Left ventricle myocardium inferior (tissue), 1 donor: ENCODE data around the gene PNKP. TPM values are rescaled to one million over a fixed set of nuclear protein-coding genes. Genes with fewer than 3 reads are reported as not detected.

Experiments used
- DNase-seq: peaks from one replicate; pipeline ENCODE4 v3.0.0-alpha.2; 2020
- H3K27ac ChIP-seq: fragments of 200-600 bp; replicated peaks from 2 replicates; pipeline ENCODE4 v1.8.0; 2021
- H3K27me3 ChIP-seq: fragments of 200-600 bp; 2 replicates; pipeline ENCODE4 v1.8.0; 2021; ENCODE audit warnings: low read depth
- H3K36me3 ChIP-seq: fragments of 200-600 bp; 2 replicates; pipeline ENCODE4 v1.8.0; 2021
- H3K4me1 ChIP-seq: fragments of 200-600 bp; 2 replicates; pipeline ENCODE4 v1.8.0; 2021
- H3K4me3 ChIP-seq: fragments of 200-600 bp; 2 replicates; pipeline ENCODE4 v1.8.0; 2021; ENCODE audit warnings: mild to moderate bottlenecking, moderate library complexity
- H3K9me3 ChIP-seq: fragments of 200-600 bp; replicated peaks from 2 replicates; pipeline ENCODE4 v1.8.0; 2021
- CTCF ChIP-seq: fragments of 200-600 bp; IDR thresholded peaks from 2 replicates; pipeline ENCODE4 v1.8.0; 2021; ENCODE audit warnings: antibody characterized with exemption, mild to moderate bottlenecking, borderline replicate concordance
- intact Hi-C: fragments of 100-400 bp; cut with micrococcal nuclease; formaldehyde crosslinking; loops from one replicate; pipeline ENCODE4 v1.11.0; 2022
- total RNA-seq: library from RNA; stranded (reverse); fragmentation: NEBNext Ultra II Directional; extraction: Animal tissue kit (Norgen Biotek cat#: 25700); gene quantifications from one replicate; pipeline ENCODE4 v1.2.1, GENCODE V29; 2021
- donor health status: DM: no; HTN: yes; CAD: no; lungs with severe emphysema.

Gene PNKP
- total RNA-seq, 1 donor from 2014 or later: 45.1 TPM

DNA sequence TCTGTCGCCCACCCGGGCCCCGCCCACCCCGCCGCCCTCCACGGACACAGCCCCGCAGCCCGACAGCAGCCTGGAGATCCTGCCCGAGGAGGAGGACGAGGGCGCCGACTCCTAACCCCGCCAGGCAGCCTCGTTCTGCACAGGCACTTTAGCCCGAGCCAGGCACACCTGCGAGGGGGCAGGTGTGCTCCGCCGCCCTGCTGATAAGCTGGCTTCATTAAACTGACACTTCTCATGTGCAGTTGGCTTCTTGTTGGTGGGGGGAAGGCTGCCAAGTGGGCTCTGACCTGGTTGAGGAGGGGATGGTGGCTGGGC, 21.1 kb upstream of the PNKP start:
- TF ChIP-seq CTCF: no peak
- H3K9me3 ChIP-seq: no peaks in the 10 kb centered on the region
- H3K4me1 ChIP-seq: peaks cover 29% of the 10 kb centered on the region
- no peak overlapping the region for H3K27ac ChIP-seq
- no peak for DNase-seq
- intact Hi-C loops: no loop called here
- peaks cover 39% of the 10 kb centered on the region for H3K36me3 ChIP-seq
- H3K27me3 ChIP-seq: peaks cover 24% of the 10 kb centered on the region
- no peak overlapping the region for H3K4me3 ChIP-seq

DNA sequence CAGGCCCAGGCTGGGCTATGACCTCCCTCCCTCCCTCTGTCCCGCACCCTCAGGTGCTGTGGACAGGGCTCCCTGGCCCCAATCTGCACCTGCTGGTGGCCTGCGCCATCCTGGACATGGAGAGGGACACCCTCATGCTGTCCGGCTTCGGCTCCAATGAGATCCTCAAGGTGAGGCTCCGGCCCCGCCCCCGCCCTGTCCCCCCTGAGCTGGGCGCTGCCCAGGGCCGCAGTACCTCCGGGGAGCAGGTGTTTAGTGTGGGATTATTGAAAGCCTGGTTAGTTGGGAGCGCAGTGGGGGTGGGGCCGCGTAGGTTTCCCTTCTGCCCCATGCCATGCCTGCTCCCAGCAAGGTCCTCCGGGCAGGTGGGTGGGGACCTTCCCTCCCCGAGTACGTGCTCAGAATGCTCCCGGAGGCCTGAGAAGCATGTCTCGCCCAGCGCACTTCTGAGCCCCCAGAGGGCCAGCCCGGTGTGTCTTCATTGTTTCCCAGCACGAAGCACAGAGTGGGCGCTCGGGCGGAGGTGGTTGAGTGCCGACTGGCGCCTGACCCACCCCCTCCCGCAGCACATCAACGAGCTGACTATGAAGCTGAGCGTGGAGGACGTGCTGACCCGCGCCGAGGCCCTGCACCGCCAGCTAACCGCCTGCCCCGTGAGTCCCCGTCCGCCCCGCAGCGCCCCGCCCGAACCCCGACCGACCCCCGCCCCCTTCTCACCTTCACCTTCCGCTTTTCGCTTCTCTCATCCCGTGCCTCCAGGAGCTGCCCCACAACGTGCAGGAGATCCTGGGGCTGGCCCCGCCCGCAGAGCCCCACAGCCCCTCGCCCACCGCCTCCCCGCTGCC, 20.5 kb upstream of the PNKP start:
- H3K4me3 ChIP-seq: no peak overlapping the region
- peaks cover 45% of the 10 kb centered on the region for H3K36me3 ChIP-seq
- no peak for TF ChIP-seq CTCF
- peaks cover 29% of the 10 kb centered on the region for H3K4me1 ChIP-seq
- intact Hi-C loops: no loop called here
- peaks cover 20% of the 10 kb centered on the region for H3K27me3 ChIP-seq
- DNase-seq: no peak
- H3K9me3 ChIP-seq: no peaks in the 10 kb centered on the region
- H3K27ac ChIP-seq: no peak overlapping the region

GRCh38 chr19:49887037-49887664, 19.8 kb upstream of the PNKP start:
- no peak overlapping the region for H3K27ac ChIP-seq
- no peaks in the 10 kb centered on the region for H3K9me3 ChIP-seq
- H3K4me1 ChIP-seq: peaks cover 29% of the 10 kb centered on the region
- H3K36me3 ChIP-seq: peaks cover 52% of the 10 kb centered on the region
- peaks cover 15% of the 10 kb centered on the region for H3K27me3 ChIP-seq
- intact Hi-C loops: no loop called here
- TF ChIP-seq CTCF: no peak
- no peak overlapping the region for H3K4me3 ChIP-seq
- no peak for DNase-seq

DNA sequence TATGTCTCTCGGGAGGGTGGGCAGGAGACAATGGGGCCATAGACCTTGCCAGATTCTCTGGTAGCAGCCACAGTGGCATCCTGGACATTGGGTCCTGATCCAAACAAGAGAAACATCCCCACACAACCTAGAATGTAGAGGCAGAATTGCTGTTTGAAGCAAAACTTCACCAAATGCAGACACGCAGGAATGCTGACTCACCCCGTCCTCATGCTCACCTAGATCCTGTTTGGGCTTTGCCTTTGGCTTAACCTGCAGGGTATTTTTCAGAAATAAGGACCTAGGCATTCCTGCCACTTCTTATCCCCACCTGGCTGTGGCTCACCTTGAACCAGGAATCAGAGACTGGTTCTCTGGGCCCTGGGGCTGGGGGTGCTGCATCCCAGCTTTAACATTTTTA, 17.4 kb upstream of the PNKP start:
- no peak for DNase-seq
- Histone ChIP-seq H3K36me3 (peaks cover 76% of the 10 kb centered on the region), H3K27ac (no peak overlapping the region), H3K4me3 (no peak overlapping the region), H3K27me3 (peaks cover under 1% of the 10 kb centered on the region), H3K9me3 (no peaks in the 10 kb centered on the region), H3K4me1 (peaks cover 24% of the 10 kb centered on the region)
- intact Hi-C loops: no loop called here
- TF ChIP-seq CTCF: no peak

DNA sequence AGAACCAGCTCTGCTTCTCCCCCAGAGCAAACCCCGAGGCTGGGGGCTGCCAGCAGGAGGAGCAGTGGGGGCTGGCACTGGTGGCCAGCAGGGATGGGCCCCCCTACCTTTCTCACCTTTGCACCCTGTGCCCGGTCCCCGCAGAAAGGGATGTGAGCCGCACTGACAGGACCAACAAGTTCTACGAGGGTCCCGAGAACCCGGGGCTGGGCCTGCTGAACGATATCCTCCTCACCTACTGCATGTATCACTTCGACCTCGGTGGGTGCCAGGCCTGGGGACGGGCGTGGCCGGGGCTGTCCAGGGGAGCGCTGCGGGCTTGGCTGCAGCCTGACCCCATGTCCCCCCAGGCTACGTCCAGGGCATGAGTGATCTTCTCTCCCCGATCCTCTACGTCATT, 16.7 kb upstream of the PNKP start:
- Histone ChIP-seq H3K4me3 (no peak overlapping the region), H3K9me3 (no peaks in the 10 kb centered on the region), H3K36me3 (peaks cover 83% of the 10 kb centered on the region), H3K27me3 (no peaks in the 10 kb centered on the region), H3K27ac (no peak overlapping the region), H3K4me1 (peaks cover 23% of the 10 kb centered on the region)
- intact Hi-C loops: no loop called here
- no peak for TF ChIP-seq CTCF
- DNase-seq: no peak
